HG02885 (cell line): Measurements from ENCODE around the gene PLPPR1.

Experiments used
- ATAC-seq: cut with Tn5 transposase; IDR thresholded peaks from one replicate; pipeline ENCODE4 v1.9.1; 2021; ENCODE audit warnings: mild to moderate bottlenecking; ENCODE audit not compliant: unreplicated experiment, poor library complexity

The PLPPR1 gene

DNA sequence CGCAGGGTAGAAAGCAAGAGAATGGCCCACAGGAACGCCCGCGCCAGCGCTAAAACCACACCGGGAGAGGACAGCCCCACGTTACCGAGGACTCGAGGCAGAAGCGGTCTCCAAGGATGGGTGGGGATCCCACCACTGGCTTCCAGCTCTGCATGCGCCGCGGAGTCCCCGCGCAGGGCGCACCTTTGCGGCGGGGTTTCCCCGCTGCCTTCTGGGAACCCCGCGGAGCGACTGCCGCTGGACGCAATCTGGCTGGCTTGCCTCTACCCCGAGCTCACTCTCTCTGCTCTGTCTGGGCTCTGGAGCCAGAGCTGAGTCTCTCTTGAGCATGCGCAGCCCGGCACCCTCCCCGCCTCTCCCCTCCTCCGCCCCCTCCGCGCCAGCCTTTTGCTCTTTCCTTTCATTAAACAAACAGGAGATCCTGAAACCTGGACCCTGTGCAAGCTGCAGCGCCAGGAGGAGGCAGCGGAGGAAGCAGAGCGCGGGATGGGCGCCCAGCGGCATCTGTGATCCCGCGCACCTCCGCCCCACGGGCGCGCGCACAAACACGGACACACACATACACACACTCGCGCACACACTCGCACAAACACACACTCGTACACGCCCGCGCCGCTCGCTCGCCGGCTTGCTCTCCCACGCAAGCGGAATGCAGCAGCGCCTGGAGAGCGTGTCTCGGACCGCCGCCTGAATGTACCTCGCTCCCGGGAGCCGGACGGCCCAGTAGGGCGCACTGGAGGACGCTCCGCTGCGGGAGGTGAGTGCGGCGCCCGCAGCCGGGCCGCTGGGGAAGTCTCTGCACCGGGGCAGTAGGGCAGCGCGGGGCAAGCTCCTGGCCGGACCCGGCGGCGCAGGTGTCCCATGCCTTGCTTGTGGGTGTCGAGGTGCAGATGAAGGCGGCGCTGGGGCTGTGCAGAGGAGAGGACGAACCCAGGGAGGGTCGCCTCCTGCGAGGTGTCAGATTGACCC is at the start of gene PLPPR1:
PLPPR1 (plus strand) TSS at position 382 of the 969 bp plus-strand sequence.
- no peak for ATAC-seq

GRCh38 chr9:100989731-100990130 is 38.8 kb upstream of the PLPPR1 start:
- ATAC-seq = no peak

DNA sequence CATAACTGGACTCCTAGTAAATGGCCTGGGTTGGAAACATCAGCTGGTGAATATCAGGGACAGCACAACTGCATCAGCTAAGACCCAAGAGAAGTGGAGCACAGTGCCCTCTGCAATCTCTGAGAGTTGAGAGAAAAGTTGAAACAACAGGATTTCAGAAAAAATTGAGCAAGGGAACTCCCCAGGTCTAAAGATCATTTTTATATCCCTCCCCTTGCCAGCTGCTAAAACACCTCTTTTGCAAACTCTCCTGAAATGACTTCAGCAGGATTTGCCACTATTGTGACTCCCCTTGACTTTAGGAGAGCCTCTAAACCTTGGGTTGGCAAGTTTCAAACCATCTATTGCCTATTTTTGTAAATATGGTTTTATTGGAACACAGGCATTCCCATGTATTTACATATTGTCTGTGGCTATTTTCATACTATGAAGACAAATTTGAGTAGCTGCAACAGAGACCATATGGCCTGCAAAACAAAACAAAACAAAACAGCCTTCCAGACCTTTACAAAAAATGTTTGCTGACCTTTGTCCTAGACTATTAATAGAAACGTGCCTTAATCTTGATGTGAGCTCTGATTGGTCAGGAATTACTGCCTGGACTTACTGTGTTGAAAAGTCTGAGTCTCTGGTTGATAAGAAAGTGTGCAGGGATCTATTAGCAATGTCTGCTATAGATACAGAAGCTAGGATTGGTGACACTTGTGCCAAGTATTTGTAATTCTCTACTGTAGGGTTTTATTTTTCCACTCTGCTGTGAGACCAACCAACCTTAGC is 37.7 kb upstream of the PLPPR1 start:
- no peak for ATAC-seq

- ATAC-seq = no peak
Observed at GRCh38 chr9:100992632-100993031, 35.9 kb upstream of the PLPPR1 start.

DNA sequence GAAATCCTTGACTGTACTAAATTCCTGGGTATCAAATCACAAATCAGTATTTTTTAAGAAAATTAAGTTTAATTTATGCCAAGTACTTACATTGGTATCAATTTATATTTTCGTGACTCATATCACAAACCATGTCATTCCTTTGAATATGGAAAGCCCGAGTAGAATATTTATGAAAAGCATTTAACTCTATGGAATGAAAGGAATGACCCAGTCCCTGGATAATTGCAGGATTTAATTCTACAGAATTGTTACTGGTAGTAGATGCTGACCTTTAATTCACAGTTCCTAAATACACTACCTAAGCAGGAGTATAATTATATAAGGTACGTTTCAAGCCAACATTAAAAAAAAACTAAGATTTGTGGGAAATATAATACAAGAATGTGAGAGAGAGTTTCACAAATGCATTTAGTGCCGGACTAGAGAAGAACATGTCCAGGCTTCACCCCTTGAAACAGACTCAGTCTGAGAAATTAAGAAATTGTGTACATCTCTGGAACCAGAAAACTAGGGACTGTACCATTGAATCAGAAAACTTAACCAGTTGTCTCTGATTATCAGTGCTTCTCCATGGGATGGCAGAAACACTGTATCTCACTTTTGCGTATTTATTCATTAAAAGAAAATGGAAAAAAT is 28.5 kb upstream of the PLPPR1 start:
- ATAC-seq = no peak

DNA sequence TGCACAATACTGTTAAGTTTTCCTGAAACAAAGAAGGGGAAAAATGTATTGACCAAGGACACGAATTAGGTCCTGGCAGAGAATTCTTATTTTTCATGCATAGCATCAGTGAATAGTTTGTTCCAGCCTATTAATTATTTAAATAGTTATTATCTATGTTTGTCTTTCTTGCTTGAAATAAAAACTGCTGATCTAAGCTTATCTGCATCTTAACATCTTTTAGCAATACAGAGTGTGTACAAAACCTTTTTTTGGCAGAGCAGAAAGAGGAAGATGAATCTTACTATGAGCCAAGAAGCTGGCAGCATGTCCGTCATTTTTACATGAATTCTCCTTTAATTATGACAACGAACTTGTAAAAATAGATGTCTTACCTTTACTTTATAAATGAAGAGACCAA is 23.3 kb upstream of the PLPPR1 start:
- no peak for ATAC-seq

GRCh38 chr9:101014566-101014965 is 14.0 kb upstream of the PLPPR1 start:
- ATAC-seq = no peak

- ATAC-seq = no peak
Observed at GRCh38 chr9:101018467-101018866, 10.1 kb upstream of the PLPPR1 start.

GRCh38 chr9:101022704-101023103 is 5.8 kb upstream of the PLPPR1 start:
- ATAC-seq = no peak

DNA sequence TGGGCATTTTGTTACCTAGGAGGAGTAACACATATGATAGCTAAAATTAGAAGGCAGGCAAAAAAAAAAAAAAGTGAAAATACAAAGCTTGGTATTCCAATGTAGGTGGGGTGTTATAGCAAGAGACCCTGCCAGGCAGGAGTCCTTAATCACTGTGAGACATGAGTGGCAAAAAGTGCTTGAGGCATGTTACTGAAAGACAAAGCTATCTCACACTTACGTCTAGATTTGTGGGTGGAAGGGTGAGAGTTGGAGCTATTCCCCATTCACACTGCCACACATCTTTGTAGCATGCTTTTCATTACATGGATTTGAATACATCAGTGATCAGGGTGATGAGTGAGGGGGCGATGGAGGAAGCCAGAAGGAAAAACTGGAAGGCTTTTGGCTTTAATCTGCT is 2.6 kb upstream of the PLPPR1 start:
- no peak for ATAC-seq

DNA sequence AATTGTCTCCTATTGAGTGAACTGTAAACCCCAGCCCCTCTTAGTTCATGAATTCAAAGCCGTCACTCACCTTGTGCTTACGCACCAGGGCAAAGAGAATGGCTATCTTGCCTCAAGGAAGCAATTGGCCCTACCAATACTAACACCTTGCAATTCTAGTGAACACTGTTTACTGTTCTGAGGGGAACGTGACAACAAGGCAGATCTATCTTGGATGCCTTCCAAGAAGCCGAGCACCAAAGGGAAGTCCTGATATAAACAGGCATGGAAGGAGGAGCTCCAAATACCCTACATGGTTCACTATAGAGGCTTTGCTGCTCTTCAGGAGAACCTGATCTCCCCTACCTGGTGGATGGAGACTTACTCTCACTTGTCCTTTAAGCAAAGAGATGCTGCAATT is 1.7 kb upstream of the PLPPR1 start:
- no peak for ATAC-seq

- no peak for ATAC-seq
Observed at GRCh38 chr9:101027236-101027635, 1.3 kb upstream of the PLPPR1 start.

DNA sequence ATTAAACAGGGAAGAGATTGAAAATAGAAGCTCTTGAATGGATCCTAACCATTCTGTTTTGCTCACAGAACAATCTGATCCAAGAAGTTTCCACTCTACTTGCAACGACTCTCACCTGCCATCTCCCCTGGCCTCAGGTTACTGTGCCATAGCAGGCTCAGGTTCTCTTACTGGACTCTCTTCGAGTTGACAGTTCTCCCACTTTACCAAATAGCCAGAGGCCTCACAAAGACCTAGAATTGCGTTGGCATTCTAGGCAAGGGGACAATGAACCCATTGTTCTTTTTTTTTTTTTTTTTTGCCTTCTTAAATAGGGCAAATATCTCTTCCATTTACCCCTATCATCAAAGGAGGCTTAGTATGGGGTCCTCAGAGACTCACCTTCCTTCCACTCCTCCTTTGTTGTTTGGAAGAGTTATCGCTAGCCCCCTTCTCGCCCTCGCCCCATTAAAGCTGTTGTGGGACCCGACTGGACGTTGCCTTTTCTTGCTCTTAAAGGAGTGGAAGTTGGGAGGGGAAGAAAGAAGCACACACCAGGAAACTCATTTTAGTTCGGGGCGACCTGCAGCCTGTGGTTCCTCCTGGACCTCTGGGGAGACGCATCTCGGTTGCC is 688 bp upstream of the PLPPR1 start:
- no peak for ATAC-seq

- no peak for ATAC-seq
Observed at GRCh38 chr9:101029315-101030085, 973 bp downstream of the PLPPR1 start.

GRCh38 chr9:101030086-101030391 is 1.5 kb downstream of the PLPPR1 start:
- no peak for ATAC-seq

- no peak for ATAC-seq
Observed at GRCh38 chr9:101032426-101032825, 3.9 kb downstream of the PLPPR1 start.

GRCh38 chr9:101034222-101034621 is 5.7 kb downstream of the PLPPR1 start:
- no peak for ATAC-seq

DNA sequence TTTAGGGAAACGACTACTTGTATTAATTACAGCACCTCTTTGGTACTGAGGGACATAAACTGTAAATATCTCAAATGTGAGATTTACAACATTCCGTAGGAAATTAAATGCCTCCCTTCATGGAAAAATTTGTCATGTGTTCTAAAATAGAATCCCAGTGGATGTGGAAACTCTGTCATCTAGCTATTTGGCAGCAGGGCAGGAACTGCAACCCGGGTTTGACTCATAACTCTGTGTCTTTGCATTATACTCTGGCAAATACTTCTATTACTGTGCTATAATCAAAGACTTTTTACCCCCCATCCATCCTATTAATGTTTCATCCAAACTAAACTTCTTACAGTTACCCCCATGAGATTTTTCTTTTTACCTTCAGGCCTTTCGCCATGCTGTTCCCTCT is 6.6 kb downstream of the PLPPR1 start:
- ATAC-seq = no peak

DNA sequence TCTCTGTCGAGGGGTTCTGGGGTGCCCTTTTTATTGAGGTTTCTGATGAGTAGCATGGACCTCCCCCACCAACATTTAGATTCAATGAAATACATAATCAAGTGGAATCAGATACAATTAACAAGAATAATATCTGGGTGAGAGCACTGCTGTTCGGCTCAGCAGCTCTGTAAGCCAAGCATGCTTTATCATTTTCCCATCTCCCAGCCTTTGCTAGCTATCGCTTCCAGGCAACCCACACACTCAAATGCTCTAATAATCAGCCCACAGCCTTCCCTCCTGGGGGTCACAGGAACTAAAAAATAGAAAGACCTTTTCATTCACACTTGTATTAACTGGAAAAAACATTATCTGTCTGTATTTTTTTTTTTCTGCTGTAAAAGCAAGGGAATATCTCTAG is 8.9 kb downstream of the PLPPR1 start:
- no peak for ATAC-seq

- ATAC-seq = no peak
Observed at GRCh38 chr9:101038488-101038887, 10.0 kb downstream of the PLPPR1 start.
